ENCODE data around the gene SRC. TPM values are rescaled to one million over a fixed set of nuclear protein-coding genes. Genes with fewer than 3 reads are reported as not detected.

Gene SRC
- total RNA-seq, 1 experiment from 2014 or later: 23.3 TPM

DNA sequence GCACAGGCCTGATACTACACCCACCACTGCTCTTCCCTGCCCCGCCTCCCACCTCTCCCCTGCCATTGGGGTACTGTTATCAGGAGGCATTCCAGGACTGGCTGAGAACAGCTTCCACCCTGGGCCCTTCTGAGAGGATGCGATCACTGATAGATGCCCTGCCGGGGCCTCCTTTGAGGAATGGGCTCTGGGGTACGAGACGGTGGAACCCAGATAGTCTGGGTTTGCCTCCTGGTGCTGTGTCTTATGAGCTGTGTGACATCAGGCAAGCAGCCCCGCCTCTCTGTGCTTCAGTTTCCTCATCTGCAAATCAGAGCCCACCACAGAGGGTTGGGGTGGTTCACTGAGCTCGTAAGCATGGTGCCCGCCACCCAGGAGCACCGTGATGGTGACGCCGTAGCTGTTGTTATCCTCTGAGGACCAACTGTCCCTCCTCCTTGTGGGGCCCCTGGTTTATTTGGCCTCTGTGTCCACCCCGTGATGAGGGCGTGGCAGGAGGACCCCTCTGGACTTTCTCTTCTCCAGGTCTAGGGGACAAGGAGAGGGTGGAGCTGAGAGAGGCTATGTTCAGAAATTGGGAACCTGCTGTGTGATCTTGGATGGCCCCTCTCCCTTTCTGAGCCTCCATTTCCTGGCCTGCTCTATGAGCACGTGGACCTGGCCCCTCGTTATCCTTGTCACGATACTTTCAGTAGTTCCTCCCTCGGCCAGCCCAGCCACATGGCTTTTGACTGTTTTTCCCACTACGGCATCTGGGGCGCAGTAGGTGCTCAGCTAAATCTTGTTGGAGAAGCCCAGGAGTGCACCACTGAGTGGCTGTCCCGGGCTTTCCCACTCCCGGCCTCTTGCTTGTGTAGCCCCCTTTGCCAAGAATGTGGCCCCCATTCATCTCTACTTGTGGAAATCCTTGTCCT is 18.3 kb downstream of the SRC start:
- ChIA-PET POLR2A (ENCODE audit: low non-redundant PET) (no interaction called here), CTCF (interaction anchor here (0.7 kb wide), 1 partner anchor 135 kb away, joined by 3 read pairs; no protein-coding TSS in a partner anchor)
- no TSS peak for BruUV-seq (replicated peaks)
- no peak overlapping the region for H3K4me3 ChIP-seq (ENCODE audit: low read depth, low read length, poor library complexity, severe bottlenecking)
- H3K27me3 ChIP-seq (replicated peaks; ENCODE audit: insufficient read depth, low read depth, low read length, poor library complexity): no peaks in the 10 kb centered on the region
- H3K9me3 ChIP-seq (ENCODE audit: low read depth, low read length, poor library complexity, severe bottlenecking): no peaks in the 10 kb centered on the region
- intact Hi-C loops (cut with micrococcal nuclease; ENCODE audit: unreplicated experiment): no loop called here
- H3K4me1 ChIP-seq (ENCODE audit: insufficient read depth, low read length, poor library complexity, severe bottlenecking): no peaks in the 10 kb centered on the region
- peaks cover 9% of the 10 kb centered on the region for H3K36me3 ChIP-seq (ENCODE audit: insufficient read depth, low read length, poor library complexity, severe bottlenecking)
- no peak overlapping the region for H3K27ac ChIP-seq (ENCODE audit: low read depth, low read length, poor library complexity, severe bottlenecking)
- TF ChIP-seq EZH2 (IDR thresholded peaks at IDR 0.05; ENCODE audit: borderline replicate concordance, low read depth, low read length, poor library complexity, severe bottlenecking) (no peak), CTCF (conservative IDR thresholded peaks at IDR 0.05; ENCODE audit: low read depth, low read length) (no peak)
- DNase-seq (ENCODE audit: low spot score): no peak

GRCh38 chr20:37364927-37365272 is 19.0 kb downstream of the SRC start:
- H3K4me3 ChIP-seq (ENCODE audit: low read depth, low read length, poor library complexity, severe bottlenecking): no peak overlapping the region
- H3K9me3 ChIP-seq (ENCODE audit: low read depth, low read length, poor library complexity, severe bottlenecking): no peaks in the 10 kb centered on the region
- CTCF ChIA-PET: interaction anchor here (0.7 kb wide), 1 partner anchor 136 kb away, joined by 3 read pairs; no protein-coding TSS in a partner anchor
- no peaks in the 10 kb centered on the region for H3K27me3 ChIP-seq (replicated peaks; ENCODE audit: insufficient read depth, low read depth, low read length, poor library complexity)
- BruUV-seq (replicated peaks): no TSS peak
- intact Hi-C loops (cut with micrococcal nuclease; ENCODE audit: unreplicated experiment): no loop called here
- TF ChIP-seq EZH2 (IDR thresholded peaks at IDR 0.05; ENCODE audit: borderline replicate concordance, low read depth, low read length, poor library complexity, severe bottlenecking) (no peak), CTCF (conservative IDR thresholded peaks at IDR 0.05; ENCODE audit: low read depth, low read length) (no peak)
- DNase-seq (ENCODE audit: low spot score): no peak
- no peaks in the 10 kb centered on the region for H3K4me1 ChIP-seq (ENCODE audit: insufficient read depth, low read length, poor library complexity, severe bottlenecking)
- POLR2A ChIA-PET (ENCODE audit: low non-redundant PET): no interaction called here
- H3K36me3 ChIP-seq (ENCODE audit: insufficient read depth, low read length, poor library complexity, severe bottlenecking): peaks cover 9% of the 10 kb centered on the region
- no peak overlapping the region for H3K27ac ChIP-seq (ENCODE audit: low read depth, low read length, poor library complexity, severe bottlenecking)

GRCh38 chr20:37365760-37366638 is 20.1 kb downstream of the SRC start:
- ChIA-PET CTCF (no interaction called here), POLR2A (ENCODE audit: low non-redundant PET) (no interaction called here)
- H3K27me3 ChIP-seq (replicated peaks; ENCODE audit: insufficient read depth, low read depth, low read length, poor library complexity): no peaks in the 10 kb centered on the region
- intact Hi-C loops (cut with micrococcal nuclease; ENCODE audit: unreplicated experiment): no loop called here
- no peak overlapping the region for H3K27ac ChIP-seq (ENCODE audit: low read depth, low read length, poor library complexity, severe bottlenecking)
- H3K4me3 ChIP-seq (ENCODE audit: low read depth, low read length, poor library complexity, severe bottlenecking): no peak overlapping the region
- no peak for DNase-seq (ENCODE audit: low spot score)
- H3K4me1 ChIP-seq (ENCODE audit: insufficient read depth, low read length, poor library complexity, severe bottlenecking): no peaks in the 10 kb centered on the region
- no peak for TF ChIP-seq EZH2 (IDR thresholded peaks at IDR 0.05; ENCODE audit: borderline replicate concordance, low read depth, low read length, poor library complexity, severe bottlenecking)
- TF ChIP-seq CTCF (conservative IDR thresholded peaks at IDR 0.05; ENCODE audit: low read depth, low read length): no peak
- peaks cover 9% of the 10 kb centered on the region for H3K36me3 ChIP-seq (ENCODE audit: insufficient read depth, low read length, poor library complexity, severe bottlenecking)
- H3K9me3 ChIP-seq (ENCODE audit: low read depth, low read length, poor library complexity, severe bottlenecking): no peaks in the 10 kb centered on the region
- BruUV-seq (replicated peaks): TSS peak; percentile 22

Data from A673 (cell line).